H1 (cell line): ENCODE data around the gene SBF2. TPM values are rescaled to one million over a fixed set of nuclear protein-coding genes. Genes with fewer than 3 reads are reported as not detected.

Experiments
- CTCF ChIA-PET: fragments of 300-600 bp; sonication (Branson Sonifier 250); formaldehyde crosslinking; loops from one replicate; lab custom pipeline; 2021; ENCODE audit not compliant: partially characterized antibody; lab: Charles Lee
- POLR2A ChIA-PET: fragments of 300-600 bp; sonication (Branson Sonifier 250); formaldehyde crosslinking; loops from one replicate; lab custom pipeline; 2021; ENCODE audit warnings: inconsistent platforms; ENCODE audit not compliant: partially characterized antibody; lab: Charles Lee
- DNase-seq, 2 experiments: peaks; one replicate each; pipeline versions ENCODE4 v3.0.0 to v3.0.0-alpha.2; 2010 to 2022; ENCODE audit warnings: low spot score in 2 of 2, low read depth in 1 of 2, mixed read lengths in 1 of 2
- FAIRE-seq: peaks from 2 replicates; lab custom pipeline; 2011; peaks lifted over from hg19 to GRCh38; lab: Jason Lieb, UNC
- H2AFZ ChIP-seq: 2 replicates; pipeline ENCODE4 v1.8.1; 2012; ENCODE audit warnings: low read length, inconsistent platforms
- H2AK5ac ChIP-seq: 2 replicates; pipeline ENCODE4 v1.6.1; 2013; ENCODE audit warnings: low read depth, low read length
- H2BK120ac ChIP-seq: replicated peaks from 2 replicates; pipeline ENCODE3; 2013; ENCODE audit warnings: low read depth, low read length, inconsistent platforms
- H2BK12ac ChIP-seq: 2 replicates; pipeline ENCODE4 v1.6.1; 2013; ENCODE audit warnings: low read depth, low read length
- H2BK15ac ChIP-seq: 2 replicates; pipeline ENCODE4 v1.6.1; 2013; ENCODE audit warnings: low read length
- H2BK20ac ChIP-seq: 2 replicates; pipeline ENCODE4 v1.6.1; 2013; ENCODE audit warnings: low read length
- H2BK5ac ChIP-seq: 2 replicates; pipeline ENCODE4 v1.6.1; 2013; ENCODE audit warnings: low read depth, low read length
- H3K14ac ChIP-seq: 2 replicates; pipeline ENCODE4 v1.6.1; 2013; ENCODE audit warnings: inconsistent platforms; ENCODE audit not compliant: insufficient read length
- H3K18ac ChIP-seq: 2 replicates; pipeline ENCODE4 v1.6.1; 2013; ENCODE audit warnings: low read length; ENCODE audit errors: extremely low read depth
- H3K23ac ChIP-seq: 2 replicates; pipeline ENCODE4 v1.6.1; 2013; ENCODE audit warnings: inconsistent platforms; ENCODE audit not compliant: insufficient read length
- H3K23me2 ChIP-seq: 2 replicates; pipeline ENCODE4 v1.6.1; 2013; ENCODE audit warnings: low read depth, low read length
- H3K27ac ChIP-seq: 2 replicates; pipeline ENCODE4 v1.6.1; 2011; ENCODE audit warnings: low read depth, low read length, inconsistent platforms
- H3K27me3 ChIP-seq, 4 experiments: replicated peaks in 1 of 4; 1 replicate in 1 of 4; 2 replicates in 3 of 4; pipeline versions ENCODE4 v1.6.1 to v1.8.1; 2011 to 2013; ENCODE audit warnings: low read length in 3 of 4, mild to moderate bottlenecking in 3 of 4, inconsistent platforms in 2 of 4, mixed read lengths in 2 of 4, moderate library complexity in 1 of 4; ENCODE audit not compliant: control insufficient read depth in 3 of 4, insufficient read depth in 3 of 4; ENCODE audit errors: extremely low read depth in 1 of 4
- H3K36me3 ChIP-seq, 4 experiments: 2 replicates each; pipeline versions ENCODE4 v1.6.1 to v1.8.1; 2011 to 2013; ENCODE audit warnings: mild to moderate bottlenecking in 4 of 4, low read length in 3 of 4, moderate library complexity in 2 of 4, control low read depth in 1 of 4, inconsistent platforms in 1 of 4; ENCODE audit not compliant: insufficient read depth in 4 of 4, control insufficient read depth in 2 of 4
- H3K4ac ChIP-seq: replicated peaks from 2 replicates; pipeline ENCODE3; 2013; ENCODE audit warnings: low read length, low read depth, mixed read lengths, inconsistent platforms; ENCODE audit not compliant: insufficient read length
- H3K4me1 ChIP-seq, 4 experiments: replicated peaks in 1 of 4; 1 replicate in 1 of 4; 2 replicates in 3 of 4; pipeline versions ENCODE4 v1.6.1 to v1.8.1; 2011 to 2013; ENCODE audit warnings: low read length in 3 of 4, inconsistent platforms in 2 of 4, mixed read lengths in 1 of 4; ENCODE audit not compliant: insufficient read depth in 4 of 4, control insufficient read depth in 3 of 4
- H3K4me2 ChIP-seq, 2 experiments: 2 replicates each; pipeline versions ENCODE4 v1.6.1 to v1.8.1; 2011 to 2013; ENCODE audit warnings: low read depth in 2 of 2, low read length in 2 of 2, control low read depth in 1 of 2, inconsistent platforms in 1 of 2, mild to moderate bottlenecking in 1 of 2; ENCODE audit not compliant: insufficient read depth in 1 of 2
- H3K4me3 ChIP-seq, 4 experiments: fragments of 200-600, 300-600 bp in 1 of 4; sonication (generic), shearing (Covaris generic), sonication (Bioruptor Twin) in 1 of 4; 2 replicates each; pipeline versions ENCODE4 v1.5.1 to v1.8.1; 2011 to 2016; ENCODE audit warnings: low read length in 4 of 4, low read depth in 3 of 4, control low read depth in 2 of 4, inconsistent platforms in 2 of 4, mild to moderate bottlenecking in 2 of 4, mixed read lengths in 1 of 4, moderate library complexity in 1 of 4; ENCODE audit not compliant: insufficient read depth in 2 of 4; ENCODE audit errors: extremely low read depth in 1 of 4
- H3K56ac ChIP-seq: replicated peaks from 2 replicates; pipeline ENCODE3; 2013; ENCODE audit warnings: low read depth, mild to moderate bottlenecking, mixed read lengths, low read length, inconsistent platforms; ENCODE audit not compliant: insufficient read length
- H3K79me1 ChIP-seq: 2 replicates; pipeline ENCODE4 v1.6.1; 2013; ENCODE audit warnings: low read depth, low read length, control low read depth
- H3K79me2 ChIP-seq, 2 experiments: 2 replicates each; pipeline versions ENCODE4 v1.6.1 to v1.8.1; 2012 to 2013; ENCODE audit warnings: low read length in 2 of 2, mild to moderate bottlenecking in 2 of 2, inconsistent platforms in 1 of 2; ENCODE audit not compliant: insufficient read depth in 2 of 2, control insufficient read depth in 1 of 2
- H3K9ac ChIP-seq, 4 experiments: replicated peaks in 1 of 4; 1 replicate in 1 of 4; 2 replicates in 3 of 4; pipeline versions ENCODE4 v1.6.1 to v1.8.1; 2011 to 2013; ENCODE audit warnings: low read depth in 3 of 4, low read length in 3 of 4, control low read depth in 2 of 4, mild to moderate bottlenecking in 2 of 4, moderate library complexity in 2 of 4, inconsistent platforms in 1 of 4; ENCODE audit errors: extremely low read depth in 1 of 4
- H3K9me3 ChIP-seq, 2 experiments: 2 replicates each; pipeline versions ENCODE4 v1.6.1 to v1.8.1; 2012 to 2013; ENCODE audit warnings: mild to moderate bottlenecking in 2 of 2, moderate library complexity in 2 of 2, control low read depth in 1 of 2, inconsistent platforms in 1 of 2, low read depth in 1 of 2, low read length in 1 of 2, mixed read lengths in 1 of 2; ENCODE audit not compliant: insufficient read depth in 2 of 2
- H4K20me1 ChIP-seq, 2 experiments: replicated peaks in 1 of 2; 2 replicates each; pipeline versions ENCODE3 to v1.8.1; 2011 to 2013; ENCODE audit warnings: inconsistent platforms in 2 of 2, low read length in 2 of 2, mild to moderate bottlenecking in 1 of 2; ENCODE audit not compliant: insufficient read depth in 2 of 2, control insufficient read depth in 1 of 2
- H4K5ac ChIP-seq: 2 replicates; pipeline ENCODE4 v1.6.1; 2013; ENCODE audit warnings: low read length, low read depth, mixed read lengths, inconsistent platforms; ENCODE audit not compliant: insufficient read length
- H4K8ac ChIP-seq: 2 replicates; pipeline ENCODE4 v1.8.0; 2013; ENCODE audit warnings: mild to moderate bottlenecking, moderate library complexity, low read length, inconsistent platforms; ENCODE audit not compliant: insufficient read depth; ENCODE audit errors: extremely low read depth
- H4K91ac ChIP-seq: replicated peaks from 2 replicates; pipeline ENCODE3; 2013; ENCODE audit warnings: low read length, mixed read lengths, inconsistent platforms; ENCODE audit not compliant: insufficient read length
- TBP ChIP-seq: IDR thresholded peaks from 2 replicates; pipeline ENCODE4 v1.6.1; 2011; ENCODE audit warnings: low read depth, low read length, improper control_type of control experiment
- WGBS, 2 experiments: shearing (Covaris generic) in 1 of 2; methylation state at CpG; one replicate each; pipeline versions ENCODE4 v1.1.6 to v1.1.7; 2013 to 2015; ENCODE audit warnings: low lambda C conversion rate in 2 of 2, mixed read lengths in 2 of 2, inconsistent platforms in 1 of 2, low coverage in 1 of 2, missing lambda C conversion rate in 1 of 2; ENCODE audit not compliant: insufficient replicate concordance in 2 of 2, insufficient coverage in 1 of 2, insufficient read length in 1 of 2; ENCODE audit errors: extremely low coverage in 1 of 2, missing lambda C conversion rate in 1 of 2; 5-methylcytosine and 5-hydroxymethylcytosine counted together
- polyA plus RNA-seq, 7 experiments: library from polyadenylated mRNA; depleted of rRNA in 3 of 7; stranded (reverse) in 5 of 7; unstranded in 2 of 7; fragments of >200 nt in 5 of 7; fragments of 200-250 nt in 2 of 7; gene quantifications; 1 replicate in 5 of 7; 2 replicates in 1 of 7; 4 replicates in 1 of 7; pipeline versions ENCODE4 v1.2.1 to v1.2.3, GENCODE V29; 2011 to 2013; ENCODE audit warnings: missing spikeins in 2 of 7, mixed read lengths in 2 of 7
- total RNA-seq: library from RNA; stranded (reverse); fragmentation: NEBNext Ultra II Directional; extraction: Animal tissue kit (Norgen Biotek cat#: 25700); gene quantifications from 2 replicates; pipeline ENCODE4 v1.2.1, GENCODE V29; 2021

SBF2 gene
- total and polyA plus RNA-seq, 2 of the 8 experiments (the other 6 are each of a cell fraction or from before 2014, with no cell fraction given): 36.7 to 50.5 TPM

DNA sequence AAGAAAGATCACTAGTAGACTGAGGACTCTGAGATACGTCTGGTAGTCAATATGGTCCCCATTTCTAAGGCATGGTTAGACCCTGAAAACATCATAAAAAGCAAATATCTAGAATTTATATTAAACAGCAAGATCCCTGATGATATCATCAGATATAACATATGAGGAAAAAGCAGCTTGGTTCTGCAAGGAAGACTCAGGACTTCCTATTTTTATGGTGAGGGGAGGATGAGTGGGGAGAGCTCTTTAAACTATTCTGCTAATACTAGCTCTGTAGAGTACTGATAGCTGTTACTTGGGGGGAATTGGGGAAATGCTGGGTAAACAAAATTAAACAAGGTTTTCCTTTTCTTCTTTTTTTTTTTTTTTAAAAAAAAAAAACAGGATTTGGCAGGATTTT lies 394.3 kb downstream of the SBF2 start:
- H2AK5ac ChIP-seq: no peak overlapping the region
- H4K8ac ChIP-seq: no peak overlapping the region
- H2BK5ac ChIP-seq: no peak overlapping the region
- H2BK120ac ChIP-seq: peak overlapping the region; percentile 72
- no peak overlapping the region for H3K56ac ChIP-seq
- no peaks in the 10 kb centered on the region for H3K27me3 ChIP-seq
- H3K23me2 ChIP-seq: no peaks in the 10 kb centered on the region
- H3K27ac ChIP-seq: no peak overlapping the region
- H3K4me2 ChIP-seq: no peak overlapping the region
- H3K4me1 ChIP-seq: peaks cover 0 to 9% (median 3%) of the 10 kb centered on the region in 4 experiments; a peak in 3 of 7 replicates
- no peak overlapping the region for H3K23ac ChIP-seq
- TF ChIP-seq TBP: no peak
- no peak overlapping the region for H2BK20ac ChIP-seq
- no peak overlapping the region for H4K5ac ChIP-seq
- no peak overlapping the region for H3K14ac ChIP-seq
- H3K79me2 ChIP-seq: no peaks in the 10 kb centered on the region
- ChIA-PET POLR2A (no interaction called here), CTCF (interaction anchor here (0.6 to 0.7 kb wide), 2 partner anchors 48 to 621 kb away, joined by 3 to 4 read pairs; no protein-coding TSS in a partner anchor)
- H2BK12ac ChIP-seq: no peak overlapping the region
- WGBS, 2 experiments: 95% methylated on average over 1 of the region's 1 CpG; no CpG with 5 or more reads in 1 of the 2 experiments
- no peak overlapping the region for H2AFZ ChIP-seq
- H2BK15ac ChIP-seq: no peak overlapping the region
- DNase-seq (no peak), FAIRE-seq (no peak)
- no peak overlapping the region for H3K4ac ChIP-seq
- no peaks in the 10 kb centered on the region for H3K79me1 ChIP-seq
- H3K18ac ChIP-seq: no peak overlapping the region
- H3K9ac ChIP-seq: no peak overlapping the region
- no peaks in the 10 kb centered on the region for H4K20me1 ChIP-seq
- H3K4me3 ChIP-seq: no peak overlapping the region
- H3K36me3 ChIP-seq: peaks cover 0 to 4% (median 2%) of the 10 kb centered on the region in 4 experiments; a peak in 2 of 8 replicates
- H4K91ac ChIP-seq: no peak overlapping the region
- H3K9me3 ChIP-seq: no peaks in the 10 kb centered on the region; a peak in 1 of 4 replicates
